ELF-1 (cell line): ENCODE results near the gene DLGAP1.

Experiments
- DNase-seq: peaks from one replicate; pipeline ENCODE4 v3.0.0-alpha.2; 2016; ENCODE audit warnings: low read depth, low spot score

The DLGAP1 gene

DNA sequence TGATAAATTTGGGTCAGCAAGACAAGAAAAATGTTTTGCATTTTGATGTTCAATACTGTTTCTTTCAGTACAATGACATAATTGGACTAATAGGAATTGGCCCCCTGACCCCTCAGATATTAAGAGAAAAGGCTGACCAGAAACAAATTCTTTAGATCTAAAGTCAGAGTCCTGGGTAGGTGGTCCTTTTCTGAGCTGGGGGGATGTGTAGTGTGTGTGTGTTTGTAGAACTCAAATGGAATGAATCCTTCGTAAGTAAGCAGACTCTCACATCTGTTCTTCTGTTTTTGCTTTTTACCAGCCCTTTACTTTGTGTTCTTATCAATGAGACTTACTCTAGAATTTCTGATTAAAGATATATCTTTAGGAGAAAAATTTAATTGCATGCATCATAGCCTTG, 677.4 kb downstream of the DLGAP1 start:
- no peak for DNase-seq

DNA sequence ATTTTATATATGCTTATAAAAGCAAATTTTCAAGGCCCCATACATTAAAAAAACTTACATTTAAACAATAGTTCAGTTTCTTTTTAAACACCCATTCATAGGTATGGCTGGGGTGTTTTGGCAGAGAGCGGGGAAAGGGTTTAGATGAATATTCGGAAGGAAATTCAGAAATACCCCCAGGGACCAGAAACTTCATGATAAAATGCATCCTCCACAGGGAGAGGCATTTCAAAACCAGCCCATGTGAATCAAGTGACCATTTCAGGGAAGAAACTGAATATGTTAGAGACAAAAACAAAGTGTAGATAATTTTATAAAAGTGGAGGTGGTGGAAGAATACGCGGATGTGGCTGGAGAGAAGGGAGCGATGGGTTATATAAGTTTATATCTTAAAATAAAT, 678.0 kb downstream of the DLGAP1 start:
- DNase-seq: no peak

DNA sequence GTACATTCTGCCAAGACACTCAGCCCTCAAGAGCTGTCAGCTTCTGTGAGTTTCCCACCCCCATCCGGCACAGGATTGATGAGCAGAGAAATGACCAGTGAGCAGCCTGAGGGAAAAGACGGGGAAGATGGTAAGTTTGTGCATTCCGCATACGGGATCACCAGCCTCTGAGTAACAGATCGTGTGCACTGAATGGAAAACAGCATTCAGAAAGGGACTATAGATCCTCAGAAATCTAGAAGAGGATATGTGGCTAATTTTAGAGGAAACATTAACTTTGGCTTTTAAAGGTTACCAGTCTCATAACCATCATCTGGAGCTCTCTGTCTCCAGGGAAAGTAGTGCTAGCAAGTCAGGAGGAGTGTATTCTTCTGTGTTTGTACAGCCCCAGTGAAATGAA, 679.1 kb downstream of the DLGAP1 start:
- no peak for DNase-seq

DNA sequence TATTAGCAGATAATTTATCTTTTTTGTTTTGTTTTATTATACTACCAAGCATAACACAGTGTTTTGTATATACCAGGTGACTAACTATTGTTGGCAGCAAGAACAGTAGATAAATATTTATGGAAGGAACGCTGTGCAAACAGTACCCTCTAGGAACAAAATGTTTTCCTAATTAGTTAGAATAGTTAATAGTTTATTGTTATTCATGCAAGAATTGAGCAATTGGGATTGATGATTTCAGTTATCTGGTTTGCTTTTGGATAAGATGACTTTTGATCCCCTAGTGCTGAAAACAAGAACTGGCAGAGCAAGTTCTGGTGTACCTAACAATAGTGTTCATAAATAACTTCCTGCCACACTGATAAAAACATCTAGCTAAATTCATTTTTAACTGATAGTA, 681.8 kb downstream of the DLGAP1 start:
- DNase-seq: no peak

DNA sequence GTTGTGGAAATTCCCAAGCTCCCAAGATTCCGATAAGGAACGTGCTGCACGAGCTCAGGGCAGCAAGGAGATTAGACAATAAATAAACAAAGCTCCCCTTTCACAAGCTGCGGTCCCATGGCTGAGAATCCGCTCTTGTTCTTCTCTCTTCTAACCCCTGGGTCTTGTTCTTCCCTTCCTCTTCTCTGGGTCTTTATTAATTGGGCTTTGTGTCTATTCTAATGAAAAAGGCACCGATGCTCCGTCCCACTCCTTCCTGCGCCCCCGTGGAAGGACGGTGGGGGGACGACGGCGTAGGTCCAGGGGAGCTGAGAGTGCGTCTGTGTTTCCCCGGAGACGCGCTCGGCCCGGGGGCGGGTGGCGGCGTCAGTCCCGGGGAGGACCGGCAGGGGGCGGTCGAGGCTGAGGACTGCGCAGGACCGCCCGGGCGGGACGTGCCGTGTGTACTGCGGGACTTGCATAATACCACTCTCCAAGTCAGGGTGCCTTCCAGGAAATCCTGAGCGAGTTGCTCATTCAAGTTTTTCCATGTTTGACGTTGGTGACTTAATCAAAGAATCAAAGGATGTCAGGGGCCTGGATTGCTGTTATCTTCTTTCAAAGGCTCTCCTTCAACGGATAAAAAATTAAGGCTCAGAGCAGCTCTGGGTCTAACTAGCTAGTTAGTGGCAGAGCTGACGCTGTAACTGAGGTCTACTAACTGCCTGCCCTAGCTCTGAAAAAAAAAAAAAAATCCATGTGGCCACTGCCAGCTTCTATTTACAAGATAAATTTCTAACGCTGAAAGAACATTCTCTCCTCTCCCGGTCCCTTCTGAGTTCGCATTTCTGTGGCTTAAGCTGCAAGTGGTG, 683.8 kb downstream of the DLGAP1 start:
- peak; percentile 93 for DNase-seq

DNA sequence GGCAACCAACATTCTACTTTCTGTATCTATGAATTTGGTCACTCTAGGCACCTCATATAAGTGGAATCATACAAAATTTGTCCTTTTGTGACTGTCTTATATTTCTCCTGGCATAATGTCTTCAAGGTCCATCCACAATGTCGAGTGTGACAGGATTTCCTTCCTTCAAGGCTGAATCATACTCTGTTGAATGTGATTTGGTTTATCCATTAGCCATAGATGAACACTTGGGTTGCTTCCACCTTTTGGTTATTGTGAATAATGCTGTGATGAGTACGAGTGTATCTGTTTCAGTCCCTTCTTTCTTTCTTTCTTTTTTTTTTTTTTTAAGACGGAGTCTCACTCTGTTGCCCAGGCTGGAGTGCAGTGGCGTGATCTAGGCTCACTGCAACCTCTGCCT, 693.8 kb downstream of the DLGAP1 start:
- DNase-seq: no peak

DNA sequence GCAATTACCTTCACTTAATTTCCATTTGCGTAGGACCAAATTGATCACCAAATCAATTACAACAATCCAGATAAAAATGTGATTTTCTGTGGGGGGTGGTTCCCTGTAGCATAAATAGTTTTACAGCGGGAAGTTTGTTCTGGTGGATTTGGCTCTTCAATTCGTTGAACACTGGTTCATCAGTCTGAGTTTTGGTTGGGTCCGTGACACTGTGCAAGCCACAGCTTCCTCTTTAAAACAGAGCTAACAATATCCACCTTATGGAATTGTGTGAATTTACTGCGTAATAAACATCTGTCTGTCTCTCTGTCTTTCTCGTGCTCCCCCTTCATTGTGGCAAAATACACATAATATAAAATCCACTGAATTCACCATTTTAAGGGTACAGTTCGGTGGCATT, 694.4 kb downstream of the DLGAP1 start:
- no peak for DNase-seq

DNA sequence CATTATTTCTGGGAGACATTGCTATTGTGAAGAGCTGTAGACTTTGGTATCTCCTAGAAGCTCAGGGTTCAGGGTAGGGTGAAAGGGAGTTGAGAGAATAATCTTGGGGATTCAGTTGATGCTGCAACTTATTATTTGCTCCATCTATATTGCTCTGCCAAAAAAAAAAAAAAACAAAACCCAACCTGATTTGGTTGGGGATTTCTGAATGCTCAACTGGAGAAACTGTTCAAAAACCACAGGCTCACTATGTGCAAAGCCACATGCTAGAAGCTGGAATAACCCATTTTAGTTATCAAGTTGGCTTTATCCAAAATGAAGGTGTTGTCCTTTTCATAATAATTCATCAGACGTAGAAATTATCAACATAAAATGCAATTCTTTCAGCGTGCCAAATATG, 696.0 kb downstream of the DLGAP1 start:
- DNase-seq: no peak

DNA sequence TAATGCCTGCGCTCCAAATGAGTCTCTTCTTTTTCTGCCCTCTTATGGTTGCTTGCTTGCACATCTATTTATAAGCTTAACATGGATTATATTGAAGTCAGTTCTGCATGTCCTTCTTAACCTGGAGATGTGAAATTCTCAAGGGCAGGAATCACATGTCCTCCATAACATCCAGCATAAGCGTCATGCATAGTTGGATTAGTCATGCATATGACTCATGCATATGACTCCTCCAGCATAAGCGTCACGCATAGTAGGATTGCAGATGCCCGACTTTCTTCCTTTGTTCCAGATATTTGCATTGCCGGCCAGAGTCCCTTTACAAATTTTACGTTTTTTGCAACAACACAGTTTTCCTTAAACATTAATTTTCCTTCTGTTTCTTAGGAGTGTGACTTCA, 696.6 kb downstream of the DLGAP1 start:
- no peak for DNase-seq

DNA sequence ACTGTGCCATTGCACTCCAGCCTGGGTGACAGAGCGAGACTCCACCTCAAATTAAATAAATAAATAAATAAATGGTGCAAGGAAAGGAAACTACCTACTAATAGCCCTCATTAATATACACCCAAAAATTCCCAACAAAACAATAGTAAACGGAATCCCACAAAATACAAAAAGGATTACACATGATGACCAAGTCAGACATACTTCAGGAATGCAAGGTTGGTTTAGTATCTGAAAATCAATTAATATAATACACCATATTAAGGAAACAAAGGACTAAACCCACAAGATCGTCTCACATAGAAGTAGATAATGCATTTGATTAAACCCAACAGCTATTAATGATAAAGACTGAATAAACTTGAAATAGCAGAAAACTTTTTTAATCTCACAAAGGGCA, 697.7 kb downstream of the DLGAP1 start:
- DNase-seq: no peak

DNA sequence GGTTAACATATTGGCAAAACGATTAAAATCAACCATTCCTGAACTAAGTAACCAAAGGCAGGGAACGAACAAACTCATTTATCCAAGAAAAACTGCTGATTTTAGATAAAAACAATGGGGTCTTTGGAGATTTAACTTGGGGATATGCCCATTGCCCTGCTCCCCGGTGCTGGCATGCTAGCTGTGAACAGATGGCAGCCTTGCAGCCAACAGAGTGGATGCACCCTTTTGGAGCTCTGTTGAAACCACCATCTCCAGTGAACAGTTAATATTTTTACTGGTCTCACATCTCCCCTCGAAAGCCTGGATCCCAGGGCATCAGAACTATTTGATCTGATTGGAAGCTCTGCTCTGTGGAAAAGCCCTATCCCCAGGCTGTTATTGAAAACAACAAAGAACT, 702.0 kb downstream of the DLGAP1 start:
- no peak for DNase-seq

DNA sequence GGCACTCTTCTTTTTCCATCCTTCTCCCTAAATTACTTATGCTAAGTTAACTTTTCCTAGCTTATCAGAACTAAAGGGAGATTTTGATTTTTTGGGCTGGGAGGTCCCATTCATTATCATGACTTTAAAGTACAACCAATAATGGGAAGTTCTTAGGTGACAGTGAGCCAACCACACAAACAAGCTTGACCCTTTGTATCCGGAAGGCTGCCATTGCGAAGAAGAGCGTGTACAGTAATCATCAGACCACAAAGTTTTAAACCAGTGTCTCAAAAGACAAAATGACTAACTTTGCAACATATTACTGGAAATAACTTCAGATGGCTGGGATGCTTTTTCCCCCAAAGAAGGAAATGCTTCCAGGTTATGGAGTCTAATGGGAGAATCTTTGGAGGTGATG, 707.0 kb downstream of the DLGAP1 start:
- no peak for DNase-seq

DNA sequence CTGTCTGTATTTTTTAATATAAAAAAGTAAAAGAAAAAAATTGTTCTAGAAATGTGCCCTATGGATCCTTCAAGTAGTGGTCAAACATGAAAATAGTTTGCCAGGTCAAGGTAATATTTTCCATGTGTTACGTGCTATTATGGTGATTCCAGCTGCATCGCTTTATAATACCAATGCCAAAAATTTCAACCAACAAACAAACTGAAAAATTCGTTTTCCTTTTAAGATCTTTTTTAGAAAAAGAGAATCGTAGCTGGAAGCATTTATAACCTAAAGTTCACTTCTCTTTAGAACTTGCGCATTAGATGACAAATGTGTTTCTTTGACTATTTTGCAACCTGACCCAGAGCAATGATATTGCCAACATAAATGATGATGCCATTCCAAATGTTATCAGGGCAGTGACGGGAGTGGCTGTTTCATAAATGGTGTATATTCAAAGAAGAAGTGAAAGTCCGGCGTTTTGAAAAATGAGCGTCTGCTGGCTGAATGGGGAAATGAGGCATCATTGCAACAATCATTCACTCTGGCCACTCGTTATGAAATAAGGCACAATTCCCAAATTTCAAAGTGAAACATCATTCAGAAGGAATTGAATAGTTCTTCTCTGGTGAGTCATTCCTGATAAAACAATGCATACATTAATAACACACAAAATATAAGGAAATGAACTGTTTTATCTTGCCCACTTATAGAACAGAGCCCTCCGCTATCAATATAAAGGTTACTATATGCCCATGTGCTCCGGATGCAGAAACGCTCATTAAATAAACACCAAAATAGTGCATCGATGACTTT, 707.7 kb downstream of the DLGAP1 start:
- no peak for DNase-seq

DNA sequence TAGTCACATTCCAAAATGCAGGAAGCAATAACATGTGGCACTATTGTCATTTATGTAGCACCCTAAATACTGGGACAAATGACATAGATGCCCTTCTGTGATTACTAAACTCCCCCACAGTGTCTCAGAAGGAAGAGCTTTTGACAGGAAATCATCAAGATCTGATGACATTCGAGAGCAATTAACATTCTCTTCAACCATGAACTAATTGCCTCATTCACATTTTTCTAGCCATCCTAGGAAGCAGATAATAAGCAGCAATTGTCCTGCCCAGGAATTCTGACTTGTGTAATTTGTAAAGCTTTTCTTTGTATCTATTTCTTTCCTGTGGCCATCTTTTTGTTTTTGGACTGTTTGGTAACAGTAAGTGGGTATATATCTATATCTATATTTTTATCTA, 712.6 kb downstream of the DLGAP1 start:
- no peak for DNase-seq

DNA sequence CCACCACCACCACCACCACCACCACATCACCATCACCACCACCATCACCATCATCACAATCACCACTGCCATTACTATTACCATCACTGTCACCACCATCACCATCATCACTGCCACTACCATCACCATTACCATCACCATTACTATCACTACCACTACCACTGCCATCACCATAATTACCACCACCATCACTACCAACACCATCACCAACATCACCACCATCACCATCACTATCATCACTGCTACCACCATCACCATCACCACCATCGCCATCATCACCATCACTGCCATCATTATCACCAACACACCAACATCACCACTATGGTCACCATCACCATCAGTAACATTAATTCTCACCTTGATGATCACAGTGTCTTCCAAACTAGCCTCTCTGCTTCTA, 713.8 kb downstream of the DLGAP1 start:
- DNase-seq: no peak

DNA sequence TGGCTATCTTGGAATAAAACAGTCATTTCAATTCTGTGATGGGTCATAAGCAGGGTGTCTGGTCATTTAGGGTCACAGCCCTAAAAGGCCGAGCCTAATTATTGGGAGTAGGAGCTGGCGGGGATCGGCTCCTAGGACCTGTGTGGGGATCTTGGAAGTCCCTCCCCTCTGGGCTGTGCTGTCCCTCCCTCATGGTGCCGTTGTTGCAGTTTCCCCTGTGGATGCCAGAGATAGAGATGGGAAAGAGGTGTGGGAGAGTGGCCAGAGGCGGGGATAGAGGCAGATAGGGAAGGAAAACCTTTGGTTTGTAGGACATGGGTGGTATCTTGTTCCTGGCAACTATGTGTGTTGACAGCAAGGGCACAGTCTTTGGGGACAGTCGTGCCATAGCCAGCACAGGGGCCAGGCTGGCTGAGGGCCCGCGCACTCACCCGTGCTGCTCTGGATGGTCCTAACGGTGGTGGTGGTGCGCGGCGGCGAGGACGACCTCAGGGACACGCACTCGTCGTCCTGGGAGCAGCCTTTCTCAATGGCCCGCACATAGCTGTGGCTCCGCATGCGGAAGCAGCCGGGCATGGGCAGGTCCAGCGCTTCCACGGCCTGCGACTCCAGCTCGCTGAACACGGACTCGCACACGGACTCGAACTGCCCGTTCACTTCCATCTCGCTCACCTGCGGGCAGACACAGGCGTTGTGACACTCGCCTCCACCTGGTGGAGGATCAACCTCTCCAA, 726.2 kb downstream of the DLGAP1 start:
- no peak for DNase-seq

DNA sequence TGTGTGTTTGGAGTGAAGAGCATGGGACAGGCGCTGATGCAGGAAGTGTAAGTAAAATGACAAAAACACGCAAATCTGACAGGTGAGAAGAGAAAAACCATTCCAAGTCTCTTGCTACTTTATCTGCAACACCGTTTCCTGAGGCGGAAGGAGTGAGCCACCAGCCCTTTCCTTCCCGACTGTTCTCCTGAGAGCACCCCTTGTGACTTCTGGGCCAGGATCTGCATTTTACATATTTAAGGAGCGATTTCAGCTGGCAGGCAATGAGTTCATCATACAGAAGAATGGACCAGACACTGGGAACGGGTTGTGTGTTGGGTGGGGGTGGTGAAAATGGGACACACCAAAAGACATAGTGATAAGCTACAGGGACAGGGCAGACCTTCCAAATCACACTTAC, 727.8 kb downstream of the DLGAP1 start:
- no peak for DNase-seq

DNA sequence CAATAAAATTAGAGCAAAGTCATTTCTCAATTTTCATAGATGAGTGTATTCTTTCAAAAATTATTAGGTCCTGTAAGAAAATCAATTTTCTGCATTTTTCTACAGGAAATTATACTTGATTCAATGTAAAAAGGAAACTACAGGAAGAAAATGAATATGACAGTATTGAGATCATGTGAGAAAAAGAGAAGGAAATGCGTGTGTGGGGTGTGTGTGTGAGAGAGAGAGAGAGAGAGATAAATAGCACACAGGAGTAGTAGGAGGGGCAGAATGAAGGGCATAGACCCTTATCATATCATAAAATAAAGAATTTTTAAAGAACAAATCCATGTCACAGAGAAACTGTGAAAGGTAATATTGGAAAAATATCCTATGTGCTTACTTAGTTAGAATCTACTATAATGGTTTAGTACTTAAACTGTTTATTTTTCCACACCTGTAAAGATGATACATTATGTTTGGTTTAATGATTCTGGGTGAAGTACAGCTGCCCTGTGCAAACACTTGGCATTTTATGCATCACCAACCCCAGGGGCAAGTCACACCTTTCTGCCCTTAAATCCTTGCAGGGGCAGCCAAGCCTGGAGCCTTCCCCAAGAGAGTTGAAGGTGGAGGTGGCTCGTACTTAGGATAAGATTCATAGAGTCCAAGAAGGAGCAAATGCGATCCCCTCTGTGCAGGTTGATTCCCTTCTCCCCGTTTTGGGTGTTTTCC, 728.7 kb downstream of the DLGAP1 start:
- DNase-seq: no peak

DNA sequence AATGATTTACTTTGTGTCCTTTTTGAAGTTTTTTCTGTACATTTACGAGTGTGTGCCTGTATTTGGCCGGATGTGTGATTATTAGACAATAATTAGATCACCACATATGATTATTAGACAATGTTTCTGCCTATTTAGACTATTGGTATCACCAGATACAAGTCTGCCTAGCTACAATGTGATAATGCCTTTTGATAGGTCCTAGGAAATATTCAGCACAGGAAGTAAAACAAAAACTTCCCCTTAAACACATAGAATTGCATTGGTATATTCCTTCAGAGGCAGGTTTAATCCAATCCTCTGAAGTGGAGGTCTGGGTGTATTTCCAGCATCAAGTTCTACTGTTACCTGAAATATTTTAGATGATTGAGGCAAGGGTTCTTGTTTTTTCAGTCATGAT, 730.0 kb downstream of the DLGAP1 start:
- no peak for DNase-seq

DNA sequence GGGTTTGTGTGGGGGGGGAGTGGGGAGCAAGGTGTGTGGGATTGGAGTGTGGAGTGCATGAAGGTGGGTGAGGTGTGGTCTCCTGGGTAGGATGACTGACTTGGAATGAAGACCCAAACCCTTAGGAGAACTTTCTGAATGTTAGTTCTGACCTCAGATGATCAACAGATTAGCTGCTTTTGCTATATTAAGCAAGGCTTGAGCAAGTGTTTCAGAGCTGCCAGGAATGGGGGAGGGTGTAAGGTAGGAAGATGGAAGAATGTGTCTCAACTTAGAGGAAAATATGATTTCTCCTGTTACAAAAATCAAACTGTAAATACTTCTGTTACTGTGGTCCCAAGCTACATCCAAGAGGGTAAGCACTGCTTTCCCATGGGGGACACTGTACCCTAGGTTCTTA, 731.6 kb downstream of the DLGAP1 start:
- no peak for DNase-seq

DNA sequence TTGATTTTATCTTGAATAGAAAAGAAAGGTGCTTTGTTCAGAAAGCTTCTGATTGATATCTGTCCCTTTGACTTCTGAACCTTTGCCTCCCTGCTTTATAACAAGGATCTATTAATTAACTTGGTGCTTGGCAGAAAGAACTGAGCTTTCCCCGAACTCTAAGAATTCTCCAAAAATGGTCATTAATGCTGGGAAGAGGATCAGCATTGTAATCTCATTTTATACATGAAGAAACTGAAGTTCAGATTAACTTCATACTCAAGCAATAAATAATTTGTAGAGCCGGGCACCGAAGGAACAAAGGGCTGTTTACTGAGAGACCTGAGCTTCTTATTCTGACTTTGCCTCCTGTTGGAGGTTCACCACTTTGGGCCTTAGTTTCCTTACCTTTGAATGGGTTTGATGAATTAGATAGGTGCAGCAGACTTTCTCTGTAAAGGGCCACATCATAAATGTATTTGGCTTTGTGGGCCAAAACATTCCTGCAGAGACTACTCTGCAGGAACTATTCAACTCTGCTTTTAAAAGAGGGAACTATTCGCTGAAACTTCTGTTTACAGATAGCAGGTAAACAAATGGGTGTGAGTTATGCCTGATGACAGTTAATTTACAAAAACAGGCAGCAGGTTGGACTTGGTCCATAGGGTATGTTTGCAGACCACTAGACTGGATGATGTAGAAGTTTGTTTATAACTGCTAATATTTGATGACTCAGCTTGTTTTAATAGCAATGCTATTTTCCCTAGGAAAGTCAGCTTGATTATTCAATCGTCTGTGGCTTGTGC, 732.3 kb downstream of the DLGAP1 start:
- no peak for DNase-seq
